A549 treated with RU486 at 1 μM for 4 hours (cell line): Measurements from ENCODE around the gene FAM187B. TPM values are rescaled to one million over a fixed set of nuclear protein-coding genes. Genes with fewer than 3 reads are reported as not detected.

Experiments used
- total RNA-seq: library from RNA; stranded (reverse); fragments of 200-300 nt; extraction: Qiagen RNA extraction; gene quantifications from 5 replicates; pipeline ENCODE4 v1.2.3, GENCODE V29; 2022; ENCODE audit warnings: low read depth

The FAM187B gene
- total RNA-seq = not detected in 5 replicates

GRCh38 chr19:35228177-35228930 lies at the start of gene FAM187B:
Gene FAM187B (minus strand): TSS chr19:35228739. CDS start chr19:35228680, 59 bp downstream.

GRCh38 chr19:35268536-35269437 lies 40.2 kb upstream of the FAM187B start, which contains the start of gene USF2:
Gene USF2 (plus strand): TSS chr19:35268962. CDS start chr19:35269102, 140 bp downstream.

GRCh38 chr19:35248310-35249145 lies 20.0 kb upstream of the FAM187B start, which contains the start of gene LSR:
Gene LSR (plus strand): TSS chr19:35249002. CDS start chr19:35249023, 21 bp downstream.

Other genes starting within 250 kb of the FAM187B start
- gene GRAMD1A, start 228.4 kb downstream of the FAM187B start, total RNA-seq = 110 to 142 TPM (median 131 TPM) in 5 replicates
- 9.6 to 19.7 TPM (median 15.9 TPM) in 5 replicates for gene SCN1B, start 198.3 kb downstream of the FAM187B start, total RNA-seq
- gene HPN, start 187.0 kb downstream of the FAM187B start, total RNA-seq = 0.10 to 0.34 TPM (median 0.24 TPM) in 5 replicates
- gene FXYD3, start 112.9 kb downstream of the FAM187B start, total RNA-seq = 0.21 to 0.57 TPM (median 0.28 TPM) in 3 of 5 replicates, not detected in the others
- 0.06 to 0.21 TPM (median 0.16 TPM) in 5 replicates for gene LGI4, start 93.7 kb downstream of the FAM187B start, total RNA-seq
- 0.37 TPM in 1 of 5 replicates, not detected in the others for gene FXYD1, start 89.9 kb downstream of the FAM187B start, total RNA-seq
- 0.22 to 0.33 TPM (median 0.30 TPM) in 4 of 5 replicates, not detected in the other for gene FXYD7, start 85.5 kb downstream of the FAM187B start, total RNA-seq
- 190 to 236 TPM (median 225 TPM) in 5 replicates for gene FXYD5, start 74.0 kb downstream of the FAM187B start, total RNA-seq
- 6.4 to 11.6 TPM (median 10.4 TPM) in 5 replicates for gene LSR, start 20.3 kb upstream of the FAM187B start, total RNA-seq
- 129 to 163 TPM (median 162 TPM) in 5 replicates for gene USF2, start 40.2 kb upstream of the FAM187B start, total RNA-seq
- gene HAMP, start 53.8 kb upstream of the FAM187B start, total RNA-seq = 0.31 TPM in 1 of 5 replicates, not detected in the others
- gene MAG, start 63.4 kb upstream of the FAM187B start, total RNA-seq = not detected in 5 replicates
- gene CD22, start 100.4 kb upstream of the FAM187B start, total RNA-seq = 0.49 to 2.2 TPM (median 0.81 TPM) in 5 replicates
- 0.06 TPM in 1 of 5 replicates, not detected in the others for gene FFAR1, start 119.2 kb upstream of the FAM187B start, total RNA-seq
- not detected in 5 replicates for gene FFAR3, start 129.7 kb upstream of the FAM187B start, total RNA-seq
- gene GPR42, start 142.3 kb upstream of the FAM187B start, total RNA-seq = not detected in 5 replicates
- not detected in 5 replicates for gene FFAR2, start 219.5 kb upstream of the FAM187B start, total RNA-seq